SU-DHL-6 (cell line): ENCODE measurements around the gene BCL2.

Source experiments
- H2AFZ ChIP-seq: fragments of 200-600 bp; sonication (generic); 2 replicates; pipeline ENCODE4 v1.6.1; 2014; ENCODE audit warnings: low read depth, mild to moderate bottlenecking, moderate library complexity, mixed read lengths, antibody characterized with exemption, low read length; ENCODE audit not compliant: severe bottlenecking
- H3F3A ChIP-seq: fragments of 200-600 bp; shearing (Covaris generic); 2 replicates; pipeline ENCODE4 v1.6.0; 2016; ENCODE audit warnings: antibody characterized with exemption, mild to moderate bottlenecking; ENCODE audit not compliant: insufficient read depth
- H3K27ac ChIP-seq: fragments of 200-600 bp; sonication (generic); 2 replicates; pipeline ENCODE4 v1.5.1; 2016; ENCODE audit warnings: low read depth, mild to moderate bottlenecking, low read length, moderate library complexity, mixed read lengths
- H3K27me3 ChIP-seq: fragments of 200-600 bp; sonication (generic), shearing (Covaris generic); 2 replicates; pipeline ENCODE4 v1.6.0; 2014; ENCODE audit warnings: mild to moderate bottlenecking, low read length
- H3K36me3 ChIP-seq: fragments of 200-600 bp; sonication (generic); 2 replicates; pipeline ENCODE4 v1.6.1; 2014; ENCODE audit warnings: mild to moderate bottlenecking, low read length, mixed read lengths
- H3K4me2 ChIP-seq: fragments of 300-600, 200-600 bp; shearing (Covaris generic), sonication (generic); 2 replicates; pipeline ENCODE4 v1.6.0; 2014; ENCODE audit warnings: low read length, low read depth, mild to moderate bottlenecking; ENCODE audit not compliant: poor library complexity, severe bottlenecking
- H3K4me3 ChIP-seq: fragments of 200-600 bp; sonication (generic); 2 replicates; pipeline ENCODE4 v1.5.1; 2014; ENCODE audit warnings: antibody characterized with exemption, low read length, mild to moderate bottlenecking, mixed read lengths; ENCODE audit not compliant: insufficient read depth, poor library complexity, severe bottlenecking
- H3K79me2 ChIP-seq: fragments of 200-600 bp; sonication (generic); 2 replicates; pipeline ENCODE4 v1.6.1; 2014; ENCODE audit warnings: mild to moderate bottlenecking, low read length, moderate library complexity; ENCODE audit not compliant: insufficient read depth
- H3K9ac ChIP-seq: fragments of 200-600 bp; sonication (generic); 2 replicates; pipeline ENCODE4 v1.7.0; 2014; ENCODE audit warnings: mild to moderate bottlenecking, low read length
- H3K9me2 ChIP-seq: fragments of 200-600 bp; sonication (generic); replicated peaks from 2 replicates; pipeline ENCODE4 v1.6.1; 2014; ENCODE audit warnings: low read length; ENCODE audit not compliant: insufficient read depth
- H3K9me3 ChIP-seq: fragments of 200-600 bp; sonication (generic); 2 replicates; pipeline ENCODE4 v1.6.1; 2014; ENCODE audit warnings: low read length, mixed read lengths; ENCODE audit not compliant: insufficient read depth
- H4K20me1 ChIP-seq: fragments of 200-600 bp; sonication (generic); 2 replicates; pipeline ENCODE4 v1.6.1; 2014; ENCODE audit warnings: low read depth, mild to moderate bottlenecking, antibody characterized with exemption, low read length, moderate library complexity, mixed read lengths
- CTCF ChIP-seq: fragments of 200-600 bp; sonication (generic); IDR thresholded peaks from one replicate; pipeline ENCODE4 v1.5.1; 2017; ENCODE audit warnings: antibody characterized with exemption, mild to moderate bottlenecking, low read length, moderate library complexity; ENCODE audit not compliant: insufficient read depth, poor library complexity, severe bottlenecking
- EZH2phosphoT487 ChIP-seq: fragments of 200-600 bp; sonication (generic), shearing (Covaris generic); conservative IDR thresholded peaks from 2 replicates; pipeline ENCODE4 v1.6.1; 2018; ENCODE audit warnings: mild to moderate bottlenecking, antibody characterized with exemption, low read length, moderate library complexity, mixed read lengths

The BCL2 gene

GRCh38 chr18:63244607-63245006, 75.0 kb downstream of the BCL2 start:
- H3F3A ChIP-seq: 0 out of 2 replicates have a peak, but pooled peaks cover 6% of the 10 kb centered on the region
- TF ChIP-seq EZH2phosphoT487: no peak
- no peak for TF ChIP-seq CTCF
- no peaks in the 10 kb centered on the region for H4K20me1 ChIP-seq
- no peaks in the 10 kb centered on the region for H3K27me3 ChIP-seq
- peaks cover 18% of the 10 kb centered on the region; the same call in 1 of the 2 replicates for H3K36me3 ChIP-seq
- no peaks in the 10 kb centered on the region for H3K9me3 ChIP-seq
- no peak overlapping the region for H3K9ac ChIP-seq
- no peak overlapping the region for H2AFZ ChIP-seq
- no peak overlapping the region for H3K27ac ChIP-seq
- peaks cover 89% of the 10 kb centered on the region for H3K79me2 ChIP-seq
- no peaks in the 10 kb centered on the region for H3K9me2 ChIP-seq
- H3K4me3 ChIP-seq: no peak overlapping the region
- no peak overlapping the region for H3K4me2 ChIP-seq

- Histone ChIP-seq H4K20me1 (no peaks in the 10 kb centered on the region), H3K27me3 (no peaks in the 10 kb centered on the region), H3K4me2 (no peak overlapping the region), H3K36me3 (peaks cover 28% of the 10 kb centered on the region; the same call in 1 of the 2 replicates), H3K79me2 (peaks cover 89% of the 10 kb centered on the region), H3F3A (0 out of 2 replicates have a peak, but pooled peaks cover 6% of the 10 kb centered on the region), H2AFZ (no peak overlapping the region), H3K9me2 (no peaks in the 10 kb centered on the region), H3K4me3 (no peak overlapping the region), H3K9me3 (no peaks in the 10 kb centered on the region), H3K9ac (no peak overlapping the region), H3K27ac (no peak overlapping the region)
- TF ChIP-seq EZH2phosphoT487 (no peak), CTCF (no peak)
Observed at GRCh38 chr18:63241760-63242159, 77.8 kb downstream of the BCL2 start.

DNA sequence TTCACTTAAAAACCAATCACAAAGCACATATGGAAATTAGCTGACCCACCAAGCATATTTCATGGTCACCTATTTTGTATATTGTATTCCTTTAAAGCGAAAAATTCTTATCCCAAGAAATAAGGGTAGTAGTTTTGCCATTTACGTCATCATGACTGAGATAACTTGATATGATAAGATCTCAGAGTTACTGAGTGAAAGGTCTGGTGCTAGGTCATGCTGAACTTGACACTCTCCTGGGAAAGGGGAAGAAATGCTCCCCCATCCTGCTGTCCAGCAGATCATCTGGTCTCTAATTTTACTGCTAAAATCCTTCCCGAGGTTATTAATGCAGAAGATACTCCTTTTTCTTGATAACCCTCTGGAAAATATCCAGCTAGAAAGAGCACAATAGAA, 78.3 kb downstream of the BCL2 start:
- TF ChIP-seq EZH2phosphoT487: no peak
- TF ChIP-seq CTCF: no peak

More for the DNA sequence above, 78.3 kb downstream of the BCL2 start:
- H3K9me2 ChIP-seq: no peaks in the 10 kb centered on the region
- no peak overlapping the region for H2AFZ ChIP-seq
- peaks cover 89% of the 10 kb centered on the region for H3K79me2 ChIP-seq
- H3K27me3 ChIP-seq: no peaks in the 10 kb centered on the region
- H4K20me1 ChIP-seq: no peaks in the 10 kb centered on the region
- H3K4me3 ChIP-seq: no peak overlapping the region
- 0 out of 2 replicates have a peak, but pooled peaks cover 6% of the 10 kb centered on the region for H3F3A ChIP-seq
- H3K9ac ChIP-seq: no peak overlapping the region
- peaks cover 31% of the 10 kb centered on the region; the same call in 1 of the 2 replicates for H3K36me3 ChIP-seq
- no peak overlapping the region for H3K27ac ChIP-seq
- no peak overlapping the region for H3K4me2 ChIP-seq
- no peaks in the 10 kb centered on the region for H3K9me3 ChIP-seq
